Glomerular visceral epithelial cell (primary cell): ENCODE results near the gene CLEC2D.
"Not testable (repeated sequence)": the region's sequence is repeated elsewhere in the genome, so short reads cannot be mapped to it uniquely, and the experiment has no call there.

ENCODE experiments used
- DNase-seq: peaks from one replicate; pipeline ENCODE4 v3.0.0-alpha.2; 2016; ENCODE audit errors: extremely low spot score

Gene CLEC2D

GRCh38 chr12:9651265-9651729 lies 18.2 kb upstream of the CLEC2D start:
- no peak for DNase-seq

GRCh38 chr12:9660046-9660445 lies 9.5 kb upstream of the CLEC2D start:
- no peak for DNase-seq

GRCh38 chr12:9661720-9662119 lies 7.8 kb upstream of the CLEC2D start:
- no peak for DNase-seq

GRCh38 chr12:9662488-9662887 lies 7.0 kb upstream of the CLEC2D start:
- DNase-seq = no peak

GRCh38 chr12:9667403-9668160 lies 1.9 kb upstream of the CLEC2D start:
- no peak for DNase-seq

GRCh38 chr12:9668161-9669018 lies 1.1 kb upstream of the CLEC2D start:
- DNase-seq = no peak

GRCh38 chr12:9669019-9669326 lies 540 bp upstream of the CLEC2D start:
- no peak for DNase-seq

GRCh38 chr12:9672340-9672739 lies 2.8 kb downstream of the CLEC2D start:
- not testable (repeated sequence) for DNase-seq

GRCh38 chr12:9673404-9674225 lies 4.1 kb downstream of the CLEC2D start:
- DNase-seq = peak; percentile 96

GRCh38 chr12:9674226-9674590 lies 4.7 kb downstream of the CLEC2D start:
- DNase-seq = no peak

- not testable (repeated sequence) for DNase-seq
Observed at GRCh38 chr12:9682508-9682907, 13.0 kb downstream of the CLEC2D start.

- not testable (repeated sequence) for DNase-seq
Observed at GRCh38 chr12:9682949-9683348, 13.4 kb downstream of the CLEC2D start.

- DNase-seq = not testable (repeated sequence)
Observed at GRCh38 chr12:9685366-9685765, 15.9 kb downstream of the CLEC2D start.

GRCh38 chr12:9685915-9686314 lies 16.4 kb downstream of the CLEC2D start:
- no peak for DNase-seq

GRCh38 chr12:9687228-9687627 lies 17.7 kb downstream of the CLEC2D start:
- peak; percentile 61 for DNase-seq

- DNase-seq = no peak
Observed at GRCh38 chr12:9692909-9693308, 23.4 kb downstream of the CLEC2D start.

- DNase-seq = no peak
Observed at GRCh38 chr12:9694241-9694640, 24.7 kb downstream of the CLEC2D start.

- DNase-seq = not testable (repeated sequence)
Observed at GRCh38 chr12:9695150-9695549, 25.6 kb downstream of the CLEC2D start.

- DNase-seq = not testable (repeated sequence)
Observed at GRCh38 chr12:9695661-9696060, 26.1 kb downstream of the CLEC2D start.

- DNase-seq = no peak
Observed at GRCh38 chr12:9697619-9698018, 28.1 kb downstream of the CLEC2D start.

GRCh38 chr12:9698681-9699080 lies 29.2 kb downstream of the CLEC2D start:
- no peak for DNase-seq

GRCh38 chr12:9699269-9699897 lies 29.9 kb downstream of the CLEC2D start:
- DNase-seq = no peak
